ENCODE results near the gene SGSM2. TPM values are rescaled to one million over a fixed set of nuclear protein-coding genes. Genes with fewer than 3 reads are reported as not detected.
A peak's percentile ranks its signal among the peaks of the same experiment; 100 is the strongest.

SGSM2 gene
- total RNA-seq, 1 experiment from 2014 or later, result 26.5 TPM

- no peaks in the 10 kb centered on the region for H3K27me3 Mint-ChIP-seq (ENCODE audit: insufficient read depth, unreplicated experiment)
- TF ChIP-seq, protein P1, sequence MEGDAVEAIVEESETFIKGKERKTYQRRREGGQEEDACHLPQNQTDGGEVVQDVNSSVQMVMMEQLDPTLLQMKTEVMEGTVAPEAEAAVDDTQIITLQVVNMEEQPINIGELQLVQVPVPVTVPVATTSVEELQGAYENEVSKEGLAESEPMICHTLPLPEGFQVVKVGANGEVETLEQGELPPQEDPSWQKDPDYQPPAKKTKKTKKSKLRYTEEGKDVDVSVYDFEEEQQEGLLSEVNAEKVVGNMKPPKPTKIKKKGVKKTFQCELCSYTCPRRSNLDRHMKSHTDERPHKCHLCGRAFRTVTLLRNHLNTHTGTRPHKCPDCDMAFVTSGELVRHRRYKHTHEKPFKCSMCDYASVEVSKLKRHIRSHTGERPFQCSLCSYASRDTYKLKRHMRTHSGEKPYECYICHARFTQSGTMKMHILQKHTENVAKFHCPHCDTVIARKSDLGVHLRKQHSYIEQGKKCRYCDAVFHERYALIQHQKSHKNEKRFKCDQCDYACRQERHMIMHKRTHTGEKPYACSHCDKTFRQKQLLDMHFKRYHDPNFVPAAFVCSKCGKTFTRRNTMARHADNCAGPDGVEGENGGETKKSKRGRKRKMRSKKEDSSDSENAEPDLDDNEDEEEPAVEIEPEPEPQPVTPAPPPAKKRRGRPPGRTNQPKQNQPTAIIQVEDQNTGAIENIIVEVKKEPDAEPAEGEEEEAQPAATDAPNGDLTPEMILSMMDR (IDR thresholded peaks at IDR 0.05; ENCODE audit: unreplicated experiment), result no peak
- no peak overlapping the region for H3K4me3 Mint-ChIP-seq (ENCODE audit: unreplicated experiment)
- ChIA-PET CTCF (interaction anchor here (1.5 kb wide), 2 partner anchors 10 to 20 kb away, joined by 3 to 4 read pairs; no protein-coding TSS in a partner anchor), POLR2A (interaction anchor here (5.2 kb wide), 1 partner anchor 22 kb away, joined by 31 read pairs; the partner anchor contains the start of gene TSR1)
- H3K36me3 Mint-ChIP-seq (ENCODE audit: insufficient read depth, unreplicated experiment), result peaks cover 12% of the 10 kb centered on the region
- peaks cover 17% of the 10 kb centered on the region for H3K4me1 Mint-ChIP-seq (ENCODE audit: insufficient read depth, unreplicated experiment)
- no TSS peak for BruUV-seq (replicated peaks)
- no peak for DNase-seq (ENCODE audit: unreplicated experiment)
- no peaks in the 10 kb centered on the region for H3K9me3 Mint-ChIP-seq (ENCODE audit: unreplicated experiment)
- no peak overlapping the region for H3K27ac Mint-ChIP-seq (ENCODE audit: low read depth, unreplicated experiment)
- intact Hi-C loops (cut with micrococcal nuclease), result no loop called here
Measured at GRCh38 chr17:2357931-2358434, 20.7 kb downstream of the SGSM2 start.

DNA sequence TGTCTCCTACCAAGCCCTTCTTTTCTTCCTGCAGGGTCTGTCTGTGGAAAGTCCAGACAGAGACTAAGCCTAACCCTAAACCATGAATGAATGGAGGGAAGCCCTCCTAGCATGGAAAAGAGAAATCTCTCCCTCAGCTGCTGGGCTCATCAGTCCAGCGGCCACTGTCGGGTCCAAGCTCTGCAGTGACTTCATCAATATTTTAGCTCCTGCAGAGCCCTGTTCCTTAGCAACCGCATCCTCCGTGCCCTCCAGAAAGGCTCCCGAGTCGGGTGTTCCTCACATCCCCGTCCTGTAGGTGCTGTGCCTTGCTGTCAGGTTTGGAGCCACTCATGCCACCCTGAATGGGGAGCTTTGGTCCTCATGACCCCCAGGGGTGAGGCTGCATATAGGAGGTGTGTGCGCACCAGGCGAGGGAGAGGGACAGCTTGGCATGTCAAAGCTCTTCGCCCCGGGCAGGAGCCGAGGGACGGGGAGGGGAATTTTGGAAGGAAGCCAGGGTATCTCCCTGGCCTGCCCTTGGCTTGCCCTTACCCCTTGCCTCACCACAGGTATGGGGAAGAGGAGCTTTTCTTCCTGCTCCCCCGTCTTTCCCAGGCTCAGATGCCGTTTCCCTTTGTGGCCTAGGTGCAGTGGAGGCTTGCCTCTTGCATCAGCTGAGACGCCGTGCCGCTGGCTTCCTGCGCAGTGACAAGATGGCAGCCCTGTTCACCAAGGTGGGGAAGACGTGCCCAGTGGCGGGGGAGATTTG is 23.9 kb downstream of the SGSM2 start:
- Mint-ChIP-seq H3K27ac (ENCODE audit: low read depth, unreplicated experiment) (peak overlapping the region; percentile 84), H3K4me3 (ENCODE audit: unreplicated experiment) (no peak overlapping the region), H3K4me1 (ENCODE audit: insufficient read depth, unreplicated experiment) (peaks cover 17% of the 10 kb centered on the region), H3K27me3 (ENCODE audit: insufficient read depth, unreplicated experiment) (no peaks in the 10 kb centered on the region), H3K9me3 (ENCODE audit: unreplicated experiment) (no peaks in the 10 kb centered on the region), H3K36me3 (ENCODE audit: insufficient read depth, unreplicated experiment) (peaks cover 23% of the 10 kb centered on the region)
- ChIA-PET POLR2A (interaction anchor here (0.6 to 5.2 kb wide), 5 partner anchors 22 to 63 kb away, joined by 3 to 31 read pairs (median 7); partner anchors contain the start of gene TSR1), CTCF (interaction anchor here (0.6 to 4.0 kb wide), 7 partner anchors 8 to 258 kb away, joined by 3 to 22 read pairs (median 6); no protein-coding TSS in a partner anchor)
- TF ChIP-seq, protein P1 (IDR thresholded peaks at IDR 0.05; ENCODE audit: unreplicated experiment), result no peak
- no peak for DNase-seq (ENCODE audit: unreplicated experiment)
- intact Hi-C loops (cut with micrococcal nuclease), result no loop called here
- no TSS peak for BruUV-seq (replicated peaks)

GRCh38 chr17:2362016-2362415 is 24.7 kb downstream of the SGSM2 start:
- TF ChIP-seq, protein P1 (IDR thresholded peaks at IDR 0.05; ENCODE audit: unreplicated experiment), result no peak
- H3K27ac Mint-ChIP-seq (ENCODE audit: low read depth, unreplicated experiment), result no peak overlapping the region
- H3K4me1 Mint-ChIP-seq (ENCODE audit: insufficient read depth, unreplicated experiment), result peaks cover 17% of the 10 kb centered on the region
- ChIA-PET CTCF (interaction anchor here (1.1 to 4.0 kb wide), 2 partner anchors 9 to 54 kb away, joined by 3 to 22 read pairs; no protein-coding TSS in a partner anchor), POLR2A (interaction anchor here (3.1 to 5.2 kb wide), 2 partner anchors 21 to 26 kb away, joined by 10 to 31 read pairs; partner anchors contain the start of gene TSR1)
- intact Hi-C loops (cut with micrococcal nuclease), result no loop called here
- BruUV-seq (replicated peaks), result no TSS peak
- H3K36me3 Mint-ChIP-seq (ENCODE audit: insufficient read depth, unreplicated experiment), result peaks cover 31% of the 10 kb centered on the region
- H3K4me3 Mint-ChIP-seq (ENCODE audit: unreplicated experiment), result no peak overlapping the region
- no peaks in the 10 kb centered on the region for H3K9me3 Mint-ChIP-seq (ENCODE audit: unreplicated experiment)
- no peak for DNase-seq (ENCODE audit: unreplicated experiment)
- no peaks in the 10 kb centered on the region for H3K27me3 Mint-ChIP-seq (ENCODE audit: insufficient read depth, unreplicated experiment)

DNA sequence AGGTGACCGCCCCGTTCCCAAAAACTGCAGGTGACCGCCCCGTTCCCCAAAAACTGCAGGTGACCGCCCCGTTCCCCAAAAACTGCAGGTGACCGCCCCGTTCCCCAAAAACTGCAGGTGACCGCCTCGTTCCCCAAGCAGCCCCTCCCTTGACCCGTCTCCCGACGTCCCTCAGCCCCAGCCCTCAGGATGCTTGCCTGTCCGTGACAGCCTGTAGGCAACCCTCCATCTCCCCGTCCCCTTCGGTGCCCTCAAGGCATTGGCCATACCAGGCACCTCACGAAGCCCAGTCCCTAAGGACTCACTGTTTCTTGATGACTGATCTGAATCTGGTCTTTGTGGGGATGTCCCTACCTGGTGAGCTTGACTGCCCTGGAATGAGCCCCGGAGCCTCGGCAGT is 25.1 kb downstream of the SGSM2 start:
- no peak overlapping the region for H3K4me3 Mint-ChIP-seq (ENCODE audit: unreplicated experiment)
- H3K27me3 Mint-ChIP-seq (ENCODE audit: insufficient read depth, unreplicated experiment), result no peaks in the 10 kb centered on the region
- TF ChIP-seq, protein P1 (IDR thresholded peaks at IDR 0.05; ENCODE audit: unreplicated experiment), result no peak
- CTCF ChIA-PET, result interaction anchor here (0.6 to 4.0 kb wide), 3 partner anchors 9 to 166 kb away, joined by 3 to 22 read pairs (median 4); no protein-coding TSS in a partner anchor
- H3K9me3 Mint-ChIP-seq (ENCODE audit: unreplicated experiment), result no peaks in the 10 kb centered on the region
- H3K27ac Mint-ChIP-seq (ENCODE audit: low read depth, unreplicated experiment), result no peak overlapping the region
- peaks cover 17% of the 10 kb centered on the region for H3K4me1 Mint-ChIP-seq (ENCODE audit: insufficient read depth, unreplicated experiment)
- intact Hi-C loops (cut with micrococcal nuclease), result no loop called here
- DNase-seq (ENCODE audit: unreplicated experiment), result no peak
- BruUV-seq (replicated peaks), result no TSS peak
- H3K36me3 Mint-ChIP-seq (ENCODE audit: insufficient read depth, unreplicated experiment), result peaks cover 35% of the 10 kb centered on the region
- POLR2A ChIA-PET, result interaction anchor here (5.2 kb wide), 1 partner anchor 26 kb away, joined by 31 read pairs; the partner anchor contains the start of gene TSR1

Data from MCF 10A (cell line).